NCI-H69 (cell line): ENCODE results near the gene PCSK6.

Experiments
- DNase-seq: peaks from one replicate; lab custom pipeline; 2025; lab: John Stamatoyannopoulos, UW

Gene PCSK6

DNA sequence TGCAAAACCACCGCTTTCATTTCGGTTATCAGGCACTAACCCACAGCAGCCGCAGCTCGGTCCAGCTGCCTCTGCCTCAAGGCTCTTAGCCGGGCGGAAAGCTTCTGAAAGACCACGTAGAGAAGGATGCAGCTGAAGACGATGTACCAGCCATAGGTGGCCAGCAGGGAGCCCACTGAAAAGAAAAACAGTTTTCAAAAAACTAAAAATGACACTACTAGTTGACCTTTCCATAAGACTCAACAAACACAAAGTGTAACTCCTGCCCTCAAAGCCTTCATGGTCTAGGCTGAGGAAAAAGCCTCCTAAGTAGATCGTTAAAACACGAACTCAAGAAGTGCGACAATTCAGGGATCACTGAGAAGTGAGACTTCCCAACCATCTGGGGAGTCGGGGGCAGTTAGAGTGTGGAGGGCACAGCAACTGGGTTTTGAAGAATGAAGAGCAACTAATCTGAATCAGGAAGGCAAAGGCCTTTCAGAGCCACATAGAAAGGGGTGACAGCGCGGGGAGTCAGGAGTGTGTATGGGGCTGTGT is 212.9 kb downstream of the PCSK6 start:
- peak; percentile 48 for DNase-seq

DNA sequence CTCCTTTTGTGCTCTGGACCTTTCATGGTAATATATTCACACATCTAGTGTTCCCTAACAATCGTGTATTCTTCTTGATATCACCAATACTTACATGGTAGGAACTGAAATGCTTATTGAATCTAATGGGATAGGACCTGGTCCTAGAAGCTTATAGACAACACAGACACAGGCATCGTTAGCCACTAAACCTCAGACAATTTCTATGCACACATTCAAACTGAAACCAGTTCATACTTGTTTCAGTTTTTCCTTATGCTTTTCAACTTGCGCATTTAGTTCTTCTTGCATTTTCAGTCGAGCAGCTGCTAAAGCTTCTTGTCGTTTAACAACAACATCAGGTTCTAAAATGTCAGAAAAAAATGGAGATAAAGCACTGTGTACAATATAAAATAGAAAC is 214.5 kb downstream of the PCSK6 start:
- DNase-seq = no peak

DNA sequence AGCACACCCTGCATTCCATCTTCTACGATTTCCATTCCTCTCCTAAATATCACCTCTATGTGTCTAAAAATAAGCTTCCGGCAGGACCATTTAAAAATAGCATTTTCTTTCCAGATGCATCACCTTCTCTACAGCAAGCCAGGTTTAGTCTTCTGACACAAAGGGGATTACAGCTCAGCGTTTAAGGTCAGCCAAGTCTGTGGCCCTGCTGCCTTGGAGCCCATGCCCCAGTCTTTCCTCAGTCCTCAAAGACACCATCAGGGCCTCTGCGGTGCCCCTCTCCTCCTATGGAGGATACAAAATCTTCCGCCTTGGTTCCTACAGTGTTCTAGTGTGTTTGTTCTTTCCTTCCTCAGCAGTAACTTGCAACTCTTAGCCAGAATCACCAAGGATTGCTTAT is 216.0 kb downstream of the PCSK6 start:
- no peak for DNase-seq

DNA sequence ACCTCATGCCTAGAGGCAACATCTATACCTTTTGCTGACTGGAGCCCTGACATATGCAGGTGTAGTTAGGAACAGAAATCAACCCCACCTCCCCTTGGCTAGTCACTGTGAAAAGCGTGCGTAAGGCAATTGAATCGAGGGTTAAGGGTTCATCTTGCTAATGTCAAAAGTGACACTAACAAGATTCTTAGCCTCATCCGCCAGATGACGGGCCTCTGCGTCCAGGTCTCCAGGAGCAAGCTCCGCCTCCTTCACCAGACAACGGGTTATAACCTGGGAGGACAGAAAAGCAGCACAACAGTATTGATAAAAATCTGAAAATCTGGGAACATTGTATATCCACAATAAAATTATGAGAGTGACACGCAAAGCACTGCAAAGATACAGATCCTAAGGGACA is 216.9 kb downstream of the PCSK6 start:
- no peak for DNase-seq

DNA sequence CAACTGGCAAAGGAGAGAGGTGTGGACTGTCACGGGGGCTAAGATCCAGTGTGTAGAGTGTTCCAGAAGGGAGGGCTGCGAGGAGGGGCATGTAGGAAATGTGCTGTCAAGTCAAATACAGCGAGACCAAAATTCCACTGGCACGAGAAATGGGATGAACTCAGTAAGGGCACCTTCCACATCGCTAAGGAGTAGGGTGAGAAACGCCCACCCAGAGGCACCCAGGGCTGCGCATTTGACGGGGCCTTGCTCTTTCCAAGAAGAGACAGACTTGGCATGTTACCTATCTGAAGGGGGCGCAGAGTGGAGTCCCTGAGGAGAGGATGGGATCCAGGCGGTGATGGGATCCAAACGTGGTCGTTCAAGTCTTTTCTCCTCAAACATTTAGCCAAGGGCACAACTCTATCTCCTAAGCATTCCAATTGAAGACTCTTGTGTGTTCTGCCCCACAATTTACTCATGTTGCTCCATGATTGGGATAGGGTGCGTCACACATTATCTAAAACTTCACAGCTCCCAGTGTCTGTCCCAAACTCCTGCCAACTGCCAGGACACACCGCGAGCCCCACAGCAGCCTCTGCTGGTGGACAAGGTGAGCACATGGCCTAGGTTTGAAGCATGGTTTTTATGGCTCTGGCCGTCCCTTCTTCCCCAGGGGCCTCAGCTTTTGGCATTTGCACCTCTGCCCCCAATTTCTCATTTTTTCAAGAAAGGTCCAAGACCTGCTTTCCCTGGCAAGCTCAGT is 219.9 kb downstream of the PCSK6 start:
- DNase-seq = peak; percentile 25

DNA sequence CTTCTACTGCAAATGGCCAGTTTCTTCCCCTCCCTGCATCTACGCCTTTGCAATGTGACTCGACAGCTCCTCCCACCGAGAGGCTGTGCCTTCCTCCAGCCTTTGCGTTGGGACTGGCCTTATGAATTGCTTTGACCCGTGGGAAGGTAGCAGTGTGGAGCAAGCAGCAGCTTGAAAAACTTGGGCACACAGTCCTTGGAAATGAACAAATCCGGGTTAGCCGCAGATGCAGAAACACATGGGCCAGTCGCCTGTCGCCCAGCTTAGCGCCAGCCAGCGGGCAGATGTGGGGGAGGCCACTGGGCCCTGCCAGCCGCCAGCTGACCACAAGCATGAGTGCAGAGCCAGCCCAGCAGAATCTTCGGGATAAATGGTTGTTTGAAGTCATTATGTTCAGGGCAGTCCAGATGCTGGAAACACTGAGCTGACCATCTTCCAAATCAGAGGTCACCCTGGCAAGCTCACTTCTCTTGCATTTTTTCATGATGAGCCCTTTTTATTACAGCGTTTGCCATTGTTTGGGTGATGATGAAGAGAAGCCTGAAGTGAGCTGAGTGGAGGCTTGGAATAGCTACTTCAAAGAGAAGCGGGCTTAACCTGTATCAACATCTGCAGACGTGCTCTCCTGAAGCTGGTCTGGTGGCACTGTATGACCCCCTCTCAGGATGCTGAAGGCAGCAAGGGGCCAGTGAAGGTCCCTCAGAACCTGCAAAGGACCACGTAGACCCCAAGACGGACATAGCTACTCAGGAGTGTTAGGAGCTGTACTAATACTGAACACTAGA is 222.0 kb downstream of the PCSK6 start:
- peak; percentile 13 for DNase-seq

DNA sequence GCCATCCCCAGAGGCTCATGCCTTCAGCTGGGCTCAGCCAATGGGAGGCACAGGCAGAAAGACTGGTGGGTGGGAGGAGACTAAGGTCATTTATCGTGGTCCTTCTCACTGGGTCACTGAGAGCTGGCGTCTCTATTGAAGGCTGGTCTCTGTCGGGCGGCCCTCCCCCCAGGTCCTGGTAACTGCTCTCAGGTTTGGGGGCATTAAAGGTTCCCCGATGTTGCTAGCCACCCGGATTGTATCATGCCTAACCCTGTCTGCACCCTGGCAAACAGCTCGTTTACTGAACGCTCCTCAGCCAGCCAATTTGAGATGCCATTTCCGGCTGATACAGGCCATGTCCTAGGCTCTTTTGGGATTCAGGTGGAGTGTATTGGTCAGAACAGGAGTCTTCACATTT is 222.7 kb downstream of the PCSK6 start:
- DNase-seq = no peak

DNA sequence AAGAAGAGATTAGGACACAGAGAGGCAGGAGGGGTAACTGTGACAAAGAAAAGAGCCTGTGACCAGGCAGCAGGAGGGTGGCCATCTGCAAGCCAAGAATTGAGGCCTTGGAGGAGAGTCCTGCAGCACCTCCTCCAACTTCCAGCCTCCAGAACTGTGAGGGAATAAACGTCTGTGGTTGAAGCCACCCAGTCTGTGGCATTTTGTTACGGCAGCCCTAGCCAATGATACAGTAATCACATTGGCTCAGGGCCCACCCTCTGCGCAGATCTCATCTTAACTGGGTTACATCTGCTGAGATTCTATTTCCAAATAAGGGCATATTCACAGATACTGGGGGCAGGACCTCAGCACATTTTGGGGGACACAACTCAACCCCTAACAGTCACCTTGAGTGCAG is 223.5 kb downstream of the PCSK6 start:
- DNase-seq = no peak

DNA sequence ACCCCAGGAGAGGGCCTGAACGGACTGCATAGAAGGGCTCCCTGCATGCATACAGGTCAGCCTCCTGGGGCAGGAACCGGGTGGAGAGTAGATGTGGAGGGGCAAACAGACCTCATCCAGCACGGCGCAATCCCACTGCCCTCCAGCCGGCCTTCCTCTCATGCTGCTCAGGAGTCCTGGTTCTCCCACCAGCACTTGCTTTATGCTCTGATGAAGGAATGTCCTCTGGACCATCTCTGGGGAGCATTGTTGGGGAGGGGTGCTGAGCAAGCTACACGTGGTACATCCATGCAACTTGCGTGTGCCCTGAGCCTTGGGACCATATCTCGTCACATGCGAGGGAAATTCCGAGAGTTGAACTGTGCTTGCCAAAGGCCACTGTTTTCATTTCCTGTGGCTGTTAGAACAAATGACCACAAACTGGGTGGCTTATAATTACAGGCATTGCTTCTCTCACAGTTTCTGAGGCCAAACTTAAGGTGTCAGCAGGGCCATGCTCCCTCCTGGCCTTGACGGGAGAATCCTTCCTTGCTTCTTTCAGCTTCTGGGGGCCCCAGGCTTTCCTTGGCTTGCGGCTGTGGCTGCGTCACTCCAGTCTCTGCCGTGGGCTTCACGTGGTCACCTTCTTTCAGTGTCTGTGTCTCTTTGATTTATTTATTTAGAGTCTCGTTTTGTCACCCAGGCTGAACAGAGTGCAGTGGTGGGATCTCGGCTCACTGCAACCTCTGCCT is 224.4 kb downstream of the PCSK6 start:
- no peak for DNase-seq

DNA sequence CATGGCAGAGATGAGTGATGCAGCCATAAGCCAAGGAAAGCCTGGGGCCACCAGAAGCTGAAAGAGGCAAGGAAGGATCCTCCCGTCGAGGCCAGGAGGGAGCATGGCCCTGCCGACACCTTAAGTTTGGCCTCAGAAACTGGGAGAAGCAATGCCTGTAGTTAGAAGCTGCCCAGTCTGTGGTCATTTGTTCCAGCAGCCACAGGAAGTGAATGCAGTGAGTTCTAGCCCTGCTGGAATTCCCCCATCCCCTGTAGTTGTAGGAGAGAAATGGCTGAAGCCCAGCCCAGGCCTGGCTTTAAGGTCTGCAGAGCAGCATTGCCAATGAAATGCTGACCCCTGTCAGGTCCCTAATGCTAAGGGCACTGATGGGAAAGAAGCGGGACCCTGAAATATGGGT is 225.5 kb downstream of the PCSK6 start:
- no peak for DNase-seq

DNA sequence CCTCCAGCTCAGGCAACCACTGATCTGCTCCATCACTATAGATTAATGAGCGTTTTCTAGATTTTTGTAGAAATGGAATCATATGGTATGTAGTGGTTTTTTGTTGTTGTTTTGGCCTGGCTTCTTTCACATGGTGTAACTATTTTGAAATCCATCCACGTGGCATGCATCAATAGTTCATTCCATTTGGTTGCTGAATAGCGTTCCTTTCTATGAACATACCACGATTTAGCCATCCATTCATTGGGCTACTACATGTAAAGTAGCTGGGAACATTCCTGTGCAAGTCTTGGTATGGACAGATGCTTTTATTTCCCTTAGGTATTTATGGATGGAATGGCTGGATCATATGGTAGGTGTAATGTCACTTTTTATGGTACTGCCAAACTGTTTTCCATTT is 227.0 kb downstream of the PCSK6 start:
- DNase-seq = no peak

DNA sequence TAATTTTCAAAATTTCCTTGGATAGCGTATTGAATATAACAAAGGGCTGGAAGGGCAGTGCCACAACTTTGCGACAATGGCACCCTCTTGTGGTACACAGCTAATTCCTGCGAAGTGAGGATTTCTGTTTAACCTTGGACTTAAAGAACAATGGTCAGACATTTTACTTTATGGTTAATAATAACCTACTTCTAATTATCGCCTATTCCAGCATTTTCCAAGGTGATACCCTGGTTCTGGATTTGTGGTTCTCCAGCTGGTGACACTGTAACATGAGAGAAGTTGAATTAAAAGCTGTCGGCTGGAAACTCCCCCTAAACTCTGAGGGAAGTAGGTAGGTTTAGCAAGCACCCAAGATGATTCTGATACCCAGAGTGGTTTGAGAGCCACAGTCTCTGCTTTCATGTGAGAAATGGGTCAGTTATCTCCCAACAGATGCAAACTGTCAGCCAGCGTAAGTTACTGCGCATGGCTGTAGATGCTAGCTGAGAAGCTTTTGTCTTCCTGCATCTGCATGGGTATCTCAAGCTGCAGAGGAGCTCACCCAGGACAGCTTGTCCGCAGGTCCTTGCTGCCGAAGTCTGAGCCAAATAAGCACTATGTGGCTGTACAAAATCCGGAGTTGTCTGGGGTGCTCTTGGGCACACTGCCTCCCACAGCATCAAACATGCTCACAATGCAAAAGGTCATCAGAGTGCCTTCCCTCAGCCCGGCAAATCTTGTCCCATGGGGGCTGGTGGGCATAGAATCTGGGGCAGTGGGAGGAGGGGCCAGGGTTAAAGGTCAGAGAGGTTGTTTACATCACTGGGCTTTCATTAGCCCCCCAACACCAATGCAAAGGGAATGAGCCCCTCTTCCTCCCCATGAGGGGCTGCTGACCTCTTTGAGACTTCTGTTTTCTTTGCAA is 231.0 kb downstream of the PCSK6 start:
- peak; percentile 81 for DNase-seq

DNA sequence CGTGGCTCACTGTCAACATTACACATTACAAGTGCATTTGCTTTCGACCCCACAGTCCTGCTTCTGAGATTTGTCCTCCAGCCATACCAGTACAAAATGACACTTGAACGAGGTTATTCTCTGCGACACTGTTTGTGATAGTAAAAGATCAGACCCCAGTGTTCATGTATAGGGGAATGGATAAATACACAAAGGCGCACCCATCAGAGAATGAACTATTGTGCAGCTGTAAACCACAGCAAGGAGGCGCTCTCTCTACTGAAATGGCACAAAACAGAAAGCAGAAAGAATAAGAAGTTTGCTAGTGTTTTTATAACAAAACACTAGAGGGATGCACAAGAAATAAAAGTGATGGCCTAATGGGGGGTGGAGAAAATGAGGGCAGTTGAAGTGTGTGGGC is 232.8 kb downstream of the PCSK6 start:
- DNase-seq = peak; percentile 39

DNA sequence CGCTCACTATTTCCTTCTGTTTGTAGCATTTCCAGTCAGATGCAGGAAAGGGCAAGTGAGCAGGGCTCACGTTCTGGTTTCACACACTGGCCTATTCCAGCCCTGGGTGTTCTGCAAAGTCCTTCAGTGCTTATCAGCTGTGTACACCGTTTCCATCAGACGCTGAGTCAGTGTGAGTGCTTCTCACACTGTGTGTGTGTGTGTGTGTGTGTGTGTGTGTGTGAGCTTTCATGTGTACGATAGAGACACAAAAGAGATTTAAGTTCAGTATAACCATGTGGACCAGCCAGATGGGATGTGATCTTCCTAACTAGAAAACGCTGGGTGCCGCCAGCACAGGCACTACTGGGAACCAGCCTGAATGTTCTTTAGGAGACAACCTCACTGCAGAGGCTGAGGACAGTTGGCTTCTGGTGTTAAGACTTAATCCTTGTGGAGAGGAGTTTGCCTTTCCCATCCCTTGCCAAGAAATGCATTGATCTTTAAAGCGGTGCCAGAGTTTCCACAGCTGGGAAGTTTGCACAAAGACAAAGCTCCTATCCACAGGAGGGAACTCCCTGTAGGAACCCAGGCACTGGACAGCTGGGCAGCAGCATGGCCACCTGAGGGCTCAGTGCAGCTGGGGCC is 233.8 kb downstream of the PCSK6 start:
- peak; percentile 83 for DNase-seq

DNA sequence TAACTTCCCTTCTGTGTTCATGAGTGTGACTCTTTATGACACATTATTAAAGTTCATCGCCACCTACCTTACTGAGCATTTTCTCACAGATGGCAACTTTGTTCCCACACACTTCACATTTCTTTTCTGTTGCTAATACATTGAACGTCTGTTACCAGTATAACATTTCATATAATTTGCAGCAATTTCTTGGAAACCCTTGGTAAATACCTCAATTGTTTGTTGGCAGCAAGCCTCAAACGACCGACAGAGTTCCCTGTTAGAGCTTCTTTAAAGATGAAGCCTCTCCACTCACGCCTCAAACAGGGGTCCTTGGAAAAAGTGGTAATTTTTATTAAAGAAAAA is 234.5 kb downstream of the PCSK6 start:
- peak; percentile 51 for DNase-seq

DNA sequence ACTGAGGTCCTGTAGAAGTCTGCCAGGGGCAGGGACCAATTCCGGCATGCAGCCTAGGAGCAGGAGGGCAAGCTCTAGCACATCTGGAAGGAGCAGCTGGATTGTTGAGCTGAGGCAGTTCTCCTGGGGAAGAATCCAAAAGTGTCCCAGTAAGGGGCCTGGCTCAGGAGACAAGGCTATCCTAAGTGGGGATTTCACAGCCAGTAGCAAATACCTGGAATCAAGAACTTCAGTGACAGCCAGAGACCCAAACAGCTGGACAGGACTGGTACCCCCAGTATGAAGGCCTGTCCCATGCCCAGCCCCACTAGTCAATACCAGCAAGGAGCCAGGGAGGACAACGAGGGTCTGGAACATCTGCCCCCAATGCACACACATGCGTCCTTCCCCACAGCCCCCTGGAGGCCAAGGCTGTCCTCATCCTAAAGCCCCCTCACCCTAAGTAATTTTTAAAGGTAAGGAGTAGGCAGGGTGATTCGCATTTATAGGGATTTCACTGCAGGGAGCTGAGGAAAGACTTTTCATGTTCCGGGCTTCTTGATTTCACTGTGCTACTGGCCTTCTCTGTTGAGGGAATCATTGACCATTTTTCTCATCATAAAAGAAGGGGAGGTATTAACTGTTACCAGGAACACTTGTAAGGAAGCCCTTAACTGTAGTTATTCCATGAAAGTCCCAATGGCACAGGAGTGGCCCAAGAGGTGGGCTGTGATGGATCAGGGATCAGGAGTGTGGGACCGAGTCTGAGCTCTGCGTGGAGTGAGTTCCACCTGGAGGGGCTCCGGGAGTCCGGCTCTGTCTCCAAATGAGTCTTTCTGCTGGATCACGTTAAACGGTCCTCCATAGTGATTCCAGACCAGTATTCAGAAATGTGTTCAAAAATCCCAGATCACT is 235.1 kb downstream of the PCSK6 start:
- no peak for DNase-seq
